KOPT-K1 (cell line): ENCODE measurements around the gene NUPR1.
"Not testable (repeated sequence)": the region's sequence is repeated elsewhere in the genome, so short reads cannot be mapped to it uniquely, and the experiment has no call there.

Experiments
- H3K27ac ChIP-seq: fragments of 200-600 bp; sonication (generic); 2 replicates; pipeline ENCODE4 v1.5.1; 2016; ENCODE audit warnings: antibody characterized with exemption, mild to moderate bottlenecking, low read depth, low read length; ENCODE audit not compliant: poor library complexity, severe bottlenecking
- H3K36me3 ChIP-seq: fragments of 200-600 bp; sonication (generic); 2 replicates; pipeline ENCODE4 v1.5.1; 2017; ENCODE audit warnings: antibody characterized with exemption, mild to moderate bottlenecking, low read length, moderate library complexity; ENCODE audit not compliant: insufficient read depth
- H3K9me3 ChIP-seq: fragments of 200-600 bp; sonication (generic); 2 replicates; pipeline ENCODE4 v1.5.1; 2017; ENCODE audit warnings: antibody characterized with exemption, low read length, mild to moderate bottlenecking; ENCODE audit not compliant: insufficient read depth, poor library complexity, severe bottlenecking

NUPR1 gene

DNA sequence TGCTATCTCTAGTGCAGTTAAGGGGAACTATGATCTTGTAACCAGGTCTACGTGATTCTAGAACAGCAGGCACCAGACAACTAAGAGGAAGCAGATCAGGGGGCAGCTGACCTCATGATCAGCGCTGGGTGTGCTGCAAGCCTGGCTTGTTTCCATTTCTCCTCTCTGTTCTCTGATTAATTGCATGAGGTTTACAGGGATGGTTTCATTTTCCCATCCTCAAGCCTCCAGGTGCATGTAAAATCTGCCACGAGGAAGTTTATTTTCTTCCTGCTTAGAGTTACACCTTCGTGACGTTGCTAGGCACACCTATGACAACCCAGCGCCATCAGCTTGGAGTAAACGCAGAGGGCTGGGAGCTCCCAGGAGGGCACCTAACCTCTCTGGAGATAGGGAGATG is 4.3 kb upstream of the NUPR1 start:
- H3K9me3 ChIP-seq, result no peaks in the 10 kb centered on the region
- no peaks in the 10 kb centered on the region for H3K36me3 ChIP-seq
- no peak overlapping the region for H3K27ac ChIP-seq

DNA sequence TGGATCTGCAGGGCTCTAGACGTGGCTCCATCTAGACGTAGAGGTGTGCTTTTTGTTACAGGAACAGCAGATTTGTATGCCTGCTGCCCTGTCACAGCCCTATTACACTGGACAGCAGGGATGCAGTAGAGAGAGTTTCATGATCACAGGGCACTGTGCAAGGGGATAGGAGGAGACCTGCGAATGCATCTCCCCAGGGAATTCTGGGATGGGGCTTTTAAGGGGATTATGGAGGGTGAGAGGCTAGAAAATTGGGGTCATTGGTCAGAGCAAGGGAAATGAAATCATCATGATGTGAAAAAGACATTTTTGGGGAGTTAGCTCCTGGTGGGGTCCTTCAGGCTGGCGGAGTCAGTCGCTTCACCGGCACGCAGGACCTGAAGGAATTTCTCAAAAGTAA is 3.9 kb upstream of the NUPR1 start:
- Histone ChIP-seq H3K27ac (no peak overlapping the region), H3K36me3 (no peaks in the 10 kb centered on the region)

GRCh38 chr16:28540346-28540745 is 1.6 kb upstream of the NUPR1 start:
- no peaks in the 10 kb centered on the region for H3K36me3 ChIP-seq
- H3K9me3 ChIP-seq, result no peaks in the 10 kb centered on the region
- H3K27ac ChIP-seq, result no peak overlapping the region

More for the DNA sequence above, 3.9 kb upstream of the NUPR1 start:
- no peaks in the 10 kb centered on the region for H3K9me3 ChIP-seq

DNA sequence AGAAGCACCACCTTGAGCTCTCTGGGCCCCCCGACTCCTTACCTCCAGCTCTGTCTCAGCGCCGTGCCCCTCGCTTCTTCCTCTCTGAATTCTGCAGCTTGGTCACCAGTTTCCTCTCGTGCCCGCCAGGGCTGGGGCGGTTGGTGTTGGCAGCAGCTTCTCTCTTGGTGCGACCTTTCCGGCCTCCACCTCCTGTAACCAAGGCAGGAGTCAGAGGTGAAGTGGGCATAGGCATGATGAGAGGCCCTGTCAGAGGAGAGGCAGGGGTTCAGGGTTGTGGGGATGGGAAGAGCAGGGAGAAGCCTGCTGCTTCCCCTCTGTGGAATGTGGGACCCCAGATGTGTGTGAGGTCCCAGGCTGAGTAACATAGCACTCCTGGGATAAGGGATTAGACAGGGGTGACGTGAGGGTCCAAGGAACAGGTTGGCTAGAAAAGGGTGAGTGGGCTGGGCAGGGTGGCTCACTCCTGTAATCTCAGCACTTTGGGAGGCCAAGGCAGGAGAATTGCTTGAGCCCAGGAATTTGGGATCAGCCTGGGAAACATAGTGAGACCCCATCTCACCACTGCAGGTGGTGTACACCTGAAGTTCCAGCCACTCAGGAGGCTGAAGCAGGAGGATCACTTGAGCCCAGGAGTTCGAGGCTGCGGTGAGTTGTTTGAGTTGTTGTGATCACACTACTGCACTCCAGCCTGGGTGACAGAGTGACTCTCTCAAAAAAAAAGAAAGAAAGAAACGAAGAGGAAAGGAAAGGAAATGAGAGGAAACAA is 626 bp downstream of the NUPR1 start:
- H3K36me3 ChIP-seq, result no peaks in the 10 kb centered on the region
- H3K9me3 ChIP-seq, result no peaks in the 10 kb centered on the region
- no peak overlapping the region for H3K27ac ChIP-seq

- Histone ChIP-seq H3K9me3 (no peaks in the 10 kb centered on the region), H3K36me3 (no peaks in the 10 kb centered on the region), H3K27ac (no peak overlapping the region)
Observed at GRCh38 chr16:28537076-28537475, 1.7 kb downstream of the NUPR1 start.

- Histone ChIP-seq H3K9me3 (no peaks in the 10 kb centered on the region), H3K36me3 (no peaks in the 10 kb centered on the region), H3K27ac (no peak overlapping the region)
Observed at GRCh38 chr16:28534542-28535373, 4.0 kb downstream of the NUPR1 start.

- Histone ChIP-seq H3K36me3 (no peaks in the 10 kb centered on the region), H3K27ac (no peak overlapping the region), H3K9me3 (no peaks in the 10 kb centered on the region)
Observed at GRCh38 chr16:28532940-28533647, 5.7 kb downstream of the NUPR1 start.

DNA sequence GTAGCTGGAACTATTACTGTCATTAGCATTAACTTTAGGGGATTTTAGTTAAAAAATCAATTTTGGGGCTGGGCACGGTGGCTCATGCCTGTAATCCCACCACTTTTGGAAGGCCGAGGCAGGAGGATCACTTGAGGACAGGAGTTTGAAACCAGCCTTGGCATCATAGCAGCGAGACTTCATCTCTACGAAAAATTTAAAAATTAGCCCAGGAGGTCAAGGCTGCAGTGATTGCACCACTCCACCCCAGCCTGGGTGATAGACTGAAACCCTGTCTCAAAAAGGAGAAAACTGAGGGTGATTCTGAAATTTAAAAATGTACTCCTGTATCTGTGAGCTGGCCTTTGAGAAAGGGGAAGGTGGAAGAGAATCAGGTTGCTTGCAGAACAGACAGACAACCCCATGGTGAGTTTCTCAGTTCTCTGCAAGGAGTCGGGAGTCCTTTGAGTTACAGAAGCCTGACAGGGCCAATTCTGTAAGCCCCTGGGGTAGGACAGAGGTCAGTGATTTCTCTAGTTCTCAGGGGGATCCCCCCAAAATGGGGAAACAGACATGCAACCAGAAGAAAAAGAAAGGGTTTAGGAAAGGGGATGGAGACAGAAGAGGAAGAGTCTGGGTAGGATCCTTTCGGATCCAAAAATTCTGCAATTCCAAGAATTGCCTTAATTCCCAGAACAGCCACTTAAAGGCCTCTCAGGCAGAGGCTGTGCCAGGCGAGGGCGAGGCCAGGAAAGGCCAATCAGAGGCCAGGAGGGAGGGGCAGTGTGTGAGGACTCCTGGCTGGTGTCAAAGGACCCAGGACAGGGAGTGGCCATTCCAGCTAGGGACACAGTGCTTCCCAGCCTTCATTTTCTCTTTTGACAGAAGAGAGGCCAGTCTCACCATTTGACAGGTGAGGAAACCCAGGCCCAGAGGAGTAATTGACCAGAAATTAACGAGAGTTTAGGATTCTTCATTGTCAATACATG is 6.7 kb downstream of the NUPR1 start:
- H3K9me3 ChIP-seq, result no peaks in the 10 kb centered on the region
- no peak overlapping the region for H3K27ac ChIP-seq
- no peaks in the 10 kb centered on the region for H3K36me3 ChIP-seq

GRCh38 chr16:28529124-28529523 is 9.7 kb downstream of the NUPR1 start:
- Histone ChIP-seq H3K9me3 (no peaks in the 10 kb centered on the region), H3K36me3 (no peaks in the 10 kb centered on the region), H3K27ac (no peak overlapping the region)

GRCh38 chr16:28528463-28528867 is 10.3 kb downstream of the NUPR1 start:
- Histone ChIP-seq H3K27ac (no peak overlapping the region), H3K9me3 (no peaks in the 10 kb centered on the region), H3K36me3 (no peaks in the 10 kb centered on the region)

DNA sequence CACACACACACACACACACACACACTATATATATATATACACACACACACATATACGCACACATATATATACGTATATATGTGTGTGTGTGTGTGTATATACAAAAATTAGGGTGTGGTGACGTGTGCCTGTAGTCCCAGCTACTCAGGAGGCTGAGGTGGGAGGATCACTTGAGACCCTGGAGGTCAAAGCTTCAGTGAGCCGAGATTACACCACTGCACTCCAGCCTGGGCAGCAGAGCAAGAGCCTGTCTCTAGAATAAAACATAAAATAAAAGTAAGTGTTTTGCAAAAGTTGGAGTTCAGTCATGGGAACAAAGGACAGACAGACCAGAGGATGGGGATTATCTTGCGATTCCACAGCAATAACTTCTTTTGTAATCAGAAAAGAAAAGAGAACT is 10.8 kb downstream of the NUPR1 start:
- Histone ChIP-seq H3K27ac (no peak overlapping the region), H3K36me3 (no peaks in the 10 kb centered on the region), H3K9me3 (no peaks in the 10 kb centered on the region)

- H3K9me3 ChIP-seq, H3K36me3 ChIP-seq, H3K27ac ChIP-seq: not testable (repeated sequence)
Observed at GRCh38 chr16:28527100-28527785, 11.5 kb downstream of the NUPR1 start.

GRCh38 chr16:28526201-28527099 is 12.3 kb downstream of the NUPR1 start:
- Histone ChIP-seq H3K9me3 (no peaks in the 10 kb centered on the region), H3K27ac (no peak overlapping the region), H3K36me3 (no peaks in the 10 kb centered on the region)
